Renal pelvis (tissue), 4 donors: ENCODE results near the gene ANO9. TPM values are rescaled to one million over a fixed set of nuclear protein-coding genes. Genes with fewer than 3 reads are reported as not detected.
"Not testable (repeated sequence)": the region's sequence is repeated elsewhere in the genome, so short reads cannot be mapped to it uniquely, and the experiment has no call there.

Experiments used
- DNase-seq: peaks from one replicate; pipeline ENCODE4 v3.0.0-alpha.2; 2013
- polyA plus RNA-seq, 3 donors: library from polyadenylated mRNA; unstranded; fragments of 120-200 nt; gene quantifications; one replicate each; pipeline ENCODE4 v1.2.1, GENCODE V29; 2013; ENCODE audit not compliant: insufficient read length in 3 of 3

The ANO9 gene
- polyA plus RNA-seq, 3 donors: 11.2 to 17.4 (median 14.2) TPM

DNA sequence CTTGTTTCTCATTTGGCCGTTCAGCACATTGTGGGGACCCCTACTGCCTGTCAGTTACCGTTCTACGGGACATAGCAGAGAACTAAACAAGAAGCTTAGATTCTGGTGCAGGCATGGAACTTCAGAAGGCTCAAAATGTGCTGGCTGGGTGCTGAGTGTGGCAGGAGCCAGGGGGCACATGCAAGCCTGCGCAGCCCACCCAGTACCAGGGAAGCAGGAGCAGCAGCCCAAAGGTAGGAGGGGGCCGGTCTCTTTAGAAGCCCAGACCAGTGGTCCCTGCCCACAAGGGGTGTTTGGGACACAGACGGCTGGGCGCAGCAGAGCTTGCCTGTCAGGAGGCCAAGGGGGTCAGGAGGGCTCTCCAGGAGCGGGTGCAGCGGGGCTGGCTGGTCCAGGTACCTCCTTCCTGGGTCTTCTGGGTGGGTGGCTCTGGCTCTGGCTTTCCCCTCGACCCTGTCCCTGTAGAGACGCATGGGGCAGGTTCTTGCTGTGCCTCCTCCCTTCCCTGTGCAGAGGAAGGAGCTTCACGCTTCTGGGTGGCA lies 10.5 kb upstream of the ANO9 start:
- no peak for DNase-seq

DNA sequence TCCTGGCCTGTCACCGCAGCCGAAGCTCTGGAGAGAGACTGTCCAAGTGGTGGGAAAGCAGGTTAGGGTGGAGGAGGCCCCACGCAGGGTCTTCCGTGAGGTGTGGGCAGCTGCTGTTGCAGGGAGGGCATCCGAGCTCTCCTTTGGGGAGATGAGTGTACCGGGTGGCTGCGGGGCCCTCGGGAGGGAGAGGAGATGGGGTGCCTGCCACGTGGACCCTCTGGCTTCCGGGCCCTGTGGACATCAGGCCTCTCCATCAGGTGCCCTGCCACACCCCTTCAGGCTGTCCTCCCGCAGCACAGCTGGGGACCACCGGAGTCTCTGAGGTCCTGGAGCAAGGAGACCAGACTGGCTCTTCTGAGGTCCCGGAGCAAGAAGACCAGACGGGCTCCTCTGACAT lies 9.9 kb upstream of the ANO9 start:
- no peak for DNase-seq

DNA sequence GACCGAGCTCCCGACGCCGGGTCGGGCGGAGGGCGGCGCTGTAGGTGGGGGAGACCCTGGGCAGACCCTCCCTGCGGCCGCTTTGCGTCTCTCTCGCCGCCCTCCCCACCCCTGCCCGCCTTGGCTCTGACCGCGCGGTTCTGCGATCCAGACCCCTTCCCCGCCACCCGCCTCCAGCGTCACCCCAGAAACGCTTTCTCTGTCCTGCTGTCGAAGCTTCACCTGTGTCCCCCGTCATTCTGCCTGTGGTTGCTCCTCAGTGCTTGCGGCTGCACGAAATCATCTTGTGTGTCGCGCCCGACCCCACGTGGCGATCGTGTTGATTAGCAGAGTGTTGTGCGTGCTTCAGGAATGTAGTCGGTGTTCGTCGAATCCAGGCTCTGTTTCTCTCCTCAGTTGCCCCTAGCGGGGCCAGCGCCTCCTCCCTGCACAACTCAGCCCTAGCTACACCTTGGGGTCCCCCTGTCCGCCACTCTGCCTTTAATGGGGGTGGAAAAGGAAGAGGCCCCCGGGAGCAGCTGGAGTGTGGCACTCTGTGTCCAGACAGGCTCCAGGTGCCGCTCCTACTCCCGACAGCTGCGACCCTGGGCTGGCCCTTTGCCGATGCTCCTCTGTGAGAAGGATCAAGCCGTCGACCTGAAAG lies 9.1 kb upstream of the ANO9 start:
- DNase-seq: peak; percentile 72

DNA sequence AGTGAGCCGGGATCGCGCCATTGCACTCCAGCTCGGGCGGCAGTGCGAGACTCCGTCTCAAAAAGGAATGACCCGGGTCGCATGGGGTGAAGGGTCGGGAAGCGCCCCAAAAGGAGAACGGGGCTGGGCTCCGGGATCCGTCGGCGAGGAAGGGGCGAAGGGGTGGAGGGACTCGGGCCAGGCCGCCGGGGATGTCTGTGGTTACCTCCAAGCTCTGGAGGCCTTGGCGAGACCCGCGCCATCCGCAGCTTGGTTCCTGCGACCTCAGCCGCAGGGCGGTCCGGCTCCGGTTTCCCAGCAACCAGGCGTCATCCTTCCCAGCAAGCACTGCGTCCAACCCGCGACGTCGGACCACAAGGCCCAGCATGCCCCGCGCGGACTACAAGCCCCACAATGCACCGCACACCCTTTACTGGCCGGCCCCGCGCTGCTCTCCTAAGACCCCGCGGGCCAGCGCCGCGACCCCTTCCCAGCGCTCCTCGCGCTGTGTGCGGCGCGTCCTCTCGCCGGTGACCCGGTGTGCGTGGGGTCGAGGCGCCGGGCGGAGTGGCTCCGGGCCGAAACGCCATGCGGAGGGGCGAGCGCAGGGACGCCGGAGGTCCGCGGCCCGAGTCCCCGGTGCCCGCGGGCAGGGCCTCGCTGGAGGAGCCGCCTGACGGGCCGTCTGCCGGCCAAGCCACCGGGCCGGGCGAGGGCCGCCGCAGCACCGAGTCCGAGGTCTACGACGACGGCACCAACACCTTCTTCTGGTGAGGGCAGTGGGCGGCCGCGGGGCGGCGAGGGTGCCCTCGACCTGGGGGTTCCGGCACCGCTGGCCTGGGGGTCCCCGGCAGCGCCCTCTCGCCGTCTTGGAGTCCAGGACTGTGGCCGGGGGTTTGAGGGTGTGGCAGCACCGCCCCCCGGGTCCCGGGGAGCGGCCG lies 8.3 kb upstream of the ANO9 start, which contains the start of gene PTDSS2:
Gene PTDSS2 (plus strand): TSS at position 391 of the 920 bp plus-strand sequence. CDS start 177 bp downstream, at position 568.
- peak; percentile 97 for DNase-seq

DNA sequence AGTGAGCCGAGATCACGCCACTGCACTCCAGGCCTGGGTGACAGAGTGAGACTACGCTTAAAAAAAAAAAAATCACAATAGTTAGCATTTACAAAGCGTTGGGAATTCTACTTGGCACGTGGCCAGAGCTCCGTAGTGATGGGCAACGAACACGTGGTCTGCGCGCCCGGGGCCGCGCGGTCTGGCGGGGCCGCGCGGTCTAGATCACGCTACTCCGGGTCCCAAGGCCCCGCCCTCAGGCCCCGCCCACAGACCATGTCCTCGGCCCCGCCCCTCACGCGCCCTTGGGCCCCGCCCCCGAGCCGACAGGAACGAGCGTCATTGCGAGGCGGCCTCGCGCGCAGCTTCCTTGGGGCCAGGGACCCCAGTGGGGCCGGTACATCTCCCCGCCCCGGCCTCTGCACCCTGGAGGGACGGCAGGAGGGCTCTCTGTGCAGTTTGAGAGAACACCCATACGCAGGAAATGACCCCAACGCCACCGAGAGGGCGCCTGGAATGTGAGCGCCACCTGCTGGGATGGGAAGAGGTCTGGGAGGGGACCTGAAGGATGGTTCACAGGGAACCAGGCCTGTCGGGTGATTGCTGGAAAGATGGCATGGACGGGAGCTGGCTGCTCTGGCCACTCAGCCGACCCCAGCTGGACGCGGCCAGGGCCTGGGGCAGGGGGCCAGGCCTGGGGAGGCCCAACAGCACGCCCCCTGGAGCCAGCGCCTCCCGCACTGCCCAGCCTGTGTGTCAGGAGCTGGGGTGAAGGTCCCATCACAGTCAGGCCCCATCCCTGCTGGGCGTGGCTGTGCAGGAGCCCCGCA lies 6.3 kb upstream of the ANO9 start:
- peak; percentile 92 for DNase-seq

DNA sequence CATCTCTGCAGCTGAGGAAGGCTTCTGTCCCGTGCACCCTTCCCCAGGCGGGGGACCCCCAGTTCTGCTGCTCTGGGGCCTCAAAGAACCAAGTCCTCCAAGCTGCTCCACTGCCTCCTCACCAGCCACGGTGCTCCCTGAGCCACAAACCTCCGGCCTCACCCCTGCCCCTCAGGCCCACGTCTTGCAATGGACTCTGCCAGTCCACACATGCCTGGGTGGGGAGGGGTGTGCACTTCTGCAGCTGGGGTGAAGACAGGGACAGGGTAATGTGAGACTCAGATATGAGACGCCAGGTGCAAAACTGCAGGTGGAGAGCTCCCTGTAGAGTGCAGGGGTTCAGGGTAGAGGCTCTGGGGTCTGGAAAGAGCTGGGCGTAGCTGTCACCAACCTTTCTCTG lies 5.1 kb upstream of the ANO9 start:
- no peak for DNase-seq

DNA sequence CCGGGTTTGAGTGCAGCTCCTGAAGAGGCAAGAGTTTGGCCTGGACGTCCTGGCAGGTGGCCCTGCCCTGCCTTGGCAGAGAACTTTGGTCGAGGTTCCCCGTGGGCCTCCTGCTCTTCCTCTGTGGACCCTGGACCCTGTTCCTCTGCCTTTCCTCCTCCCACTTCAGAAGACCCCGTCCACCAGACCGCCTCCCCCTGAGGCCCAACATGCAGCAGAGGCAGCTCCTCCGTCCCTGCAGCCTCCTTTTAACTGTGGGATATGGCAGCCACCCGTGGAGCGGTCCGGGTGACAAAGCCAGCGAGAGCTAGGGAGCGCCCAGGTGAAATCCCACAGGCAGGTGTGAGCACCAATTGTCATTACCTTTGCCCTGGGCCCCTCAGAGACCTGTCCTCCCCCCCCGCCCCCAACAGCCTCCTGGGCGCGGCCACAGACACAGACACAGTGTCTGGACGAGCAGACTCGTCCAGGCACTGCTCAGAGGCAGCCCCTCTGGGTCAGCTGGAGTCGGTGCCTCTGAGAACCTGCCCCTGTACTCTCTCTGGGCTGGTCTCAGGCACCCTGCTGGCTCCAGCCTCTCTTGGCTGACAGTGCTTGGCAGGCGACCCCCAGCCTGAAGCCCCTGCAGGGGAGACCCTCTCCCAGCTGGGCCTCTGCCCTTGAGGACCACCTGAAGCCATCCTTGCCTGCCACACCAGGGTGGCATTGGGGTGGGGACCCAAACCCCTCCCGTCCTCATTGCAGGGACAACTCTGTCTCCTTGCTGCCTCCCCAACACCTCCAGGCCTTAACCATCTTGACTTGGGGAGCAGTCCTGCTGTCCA lies 4.2 kb upstream of the ANO9 start:
- DNase-seq: no peak

DNA sequence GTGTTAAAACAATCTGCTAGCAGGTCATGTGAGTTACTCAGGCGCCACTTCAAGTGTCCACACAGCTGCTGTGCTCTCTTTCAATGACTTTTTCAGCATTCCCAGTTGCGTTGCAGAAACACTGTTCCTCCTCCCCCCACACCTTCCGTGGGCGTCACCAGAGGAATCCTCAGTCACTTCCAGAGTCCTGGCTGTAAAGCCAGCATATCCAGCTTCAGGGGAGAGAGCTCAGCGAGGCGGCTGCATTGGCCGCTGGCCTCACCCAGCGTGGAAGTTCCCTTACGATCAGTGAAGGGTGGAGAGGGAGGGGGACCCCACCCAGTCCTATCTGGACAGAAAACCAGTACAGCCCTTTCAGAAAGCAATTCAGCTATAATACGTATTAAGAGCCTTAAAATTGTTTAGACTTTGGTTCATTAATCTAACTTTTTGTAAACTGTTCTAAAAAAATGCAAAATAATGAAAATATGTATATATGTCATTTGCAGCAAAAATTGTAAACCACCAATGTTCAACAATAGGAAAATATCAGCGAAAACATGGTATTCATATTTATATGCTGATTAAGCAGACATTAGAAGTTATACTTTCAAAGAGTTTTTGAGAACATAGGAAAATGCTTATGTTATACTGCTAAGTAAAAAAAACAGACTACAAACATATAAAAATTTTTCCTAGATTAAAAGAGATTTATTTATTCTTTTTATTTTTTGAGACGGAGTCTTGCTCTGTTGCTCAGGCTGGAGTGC lies 2.8 kb upstream of the ANO9 start:
- no peak for DNase-seq

DNA sequence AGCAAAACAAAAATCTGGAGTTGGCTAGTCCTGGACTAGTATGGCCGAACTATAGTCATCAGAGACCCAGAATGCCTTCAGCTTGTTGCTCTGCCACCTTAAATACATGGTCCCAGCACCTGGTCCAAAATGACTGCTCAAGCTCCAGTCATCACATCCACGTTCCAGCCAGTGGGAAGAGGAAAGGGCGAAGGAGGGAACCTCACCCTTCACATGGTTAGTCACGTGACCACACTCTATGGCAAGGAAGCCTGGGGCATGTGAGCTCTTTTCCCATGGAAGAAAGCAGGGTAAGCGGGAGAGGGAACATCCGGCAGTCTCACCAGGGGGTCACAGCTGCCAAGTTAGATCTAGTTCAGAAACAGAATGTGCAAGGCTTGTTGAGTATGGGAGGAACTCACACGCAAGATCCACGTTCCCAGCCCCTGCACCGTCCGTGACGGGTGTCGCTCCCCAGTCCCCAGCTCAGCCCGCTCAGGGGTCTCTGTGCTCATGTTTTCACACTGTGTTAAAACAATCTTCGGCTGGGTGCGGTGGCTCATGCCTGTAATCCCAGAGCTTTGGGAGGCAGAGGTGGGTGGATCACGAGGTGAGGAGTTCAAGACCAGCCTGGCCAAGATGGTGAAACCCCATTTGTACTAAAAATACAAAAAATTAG lies 1.9 kb upstream of the ANO9 start:
- DNase-seq: no peak

DNA sequence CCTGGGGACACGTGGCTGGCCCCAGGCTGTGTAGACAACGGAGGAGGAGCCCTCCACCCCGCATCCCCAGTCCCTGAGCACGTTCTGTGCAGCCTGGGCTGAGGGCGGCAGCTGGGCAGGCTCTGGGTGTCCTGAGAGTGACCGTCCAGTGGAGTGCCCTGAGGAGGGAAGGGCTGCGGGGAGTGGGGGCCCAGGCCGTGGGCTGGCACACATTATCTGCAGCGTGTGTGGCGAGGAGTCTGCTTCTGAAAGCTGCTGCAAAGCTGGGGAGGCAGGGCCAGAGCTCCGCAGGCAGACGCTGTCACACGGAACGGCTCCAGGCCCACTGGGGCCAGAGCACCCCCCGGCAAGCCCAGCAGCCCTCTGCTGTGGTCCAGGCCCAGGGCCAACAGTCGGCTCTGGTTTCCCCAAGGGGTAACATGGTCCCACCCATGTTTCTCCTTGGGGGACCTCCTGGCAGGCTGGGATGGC lies 835 bp upstream of the ANO9 start:
- no peak for DNase-seq

DNA sequence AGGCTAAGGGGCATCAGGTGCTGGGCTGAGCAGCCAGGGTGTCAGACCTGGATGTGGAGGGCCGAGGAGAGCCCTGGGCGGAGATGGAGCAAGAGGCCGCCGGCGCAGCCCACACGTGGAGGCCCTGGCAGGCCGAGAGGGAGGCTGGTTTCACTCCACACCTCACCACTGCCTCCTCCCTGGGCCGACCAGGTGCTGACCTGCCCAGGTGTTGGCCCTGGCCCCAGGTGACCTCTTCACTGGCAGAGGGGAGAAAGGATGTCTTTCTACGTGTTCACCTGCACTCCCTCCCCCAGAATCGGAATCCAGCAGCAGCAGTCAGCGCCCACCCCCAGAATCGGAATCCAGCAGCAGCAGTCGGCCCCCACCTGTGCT lies 781 bp downstream of the ANO9 start:
- DNase-seq: no peak

DNA sequence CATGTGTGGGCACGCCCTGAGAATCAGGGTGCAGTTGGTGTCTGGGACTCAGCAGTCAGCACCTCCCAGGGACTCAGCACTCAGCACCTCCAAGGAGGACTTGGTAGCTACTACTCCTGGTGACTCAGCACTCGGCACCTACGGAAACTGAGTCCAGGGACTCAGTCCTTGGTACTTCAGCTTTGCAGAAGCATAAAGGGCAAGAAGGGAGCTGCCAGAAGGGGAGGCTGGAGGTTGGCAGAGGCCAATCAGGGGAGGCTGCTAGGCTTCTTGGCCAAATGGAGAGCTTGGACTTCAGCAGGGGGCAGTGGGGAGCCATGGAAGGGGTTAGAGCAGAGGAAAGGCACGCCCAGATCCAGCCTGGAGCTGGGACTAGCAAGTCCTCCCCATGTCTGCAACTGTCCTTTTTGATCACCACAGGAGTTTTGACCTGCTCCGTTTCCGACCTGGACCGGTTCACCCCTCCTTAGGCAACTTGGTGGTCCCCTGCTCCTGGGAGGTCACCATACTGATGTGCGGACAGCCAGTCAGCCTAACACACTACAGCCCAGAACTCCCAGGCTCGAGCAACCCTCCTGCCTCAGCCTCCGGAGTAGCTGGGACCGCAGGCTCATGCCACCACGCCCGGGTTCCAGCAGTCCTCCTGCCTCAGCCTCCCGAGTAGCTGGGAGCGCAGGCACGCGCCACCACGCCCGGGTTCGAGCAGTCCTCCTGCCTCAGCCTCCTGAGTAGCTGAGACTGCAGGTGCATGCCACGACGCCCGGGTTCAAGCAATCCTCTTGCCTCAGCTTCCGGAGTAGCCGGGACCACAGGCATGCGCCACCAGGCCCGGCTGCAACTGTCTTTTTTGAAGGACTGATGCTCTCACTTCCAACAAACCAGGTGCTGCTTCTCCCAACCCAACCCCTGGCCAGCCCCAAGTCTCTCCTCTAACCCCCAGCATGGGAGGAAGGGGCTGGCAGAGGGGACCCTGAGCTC lies 1.5 kb downstream of the ANO9 start:
- no peak for DNase-seq

DNA sequence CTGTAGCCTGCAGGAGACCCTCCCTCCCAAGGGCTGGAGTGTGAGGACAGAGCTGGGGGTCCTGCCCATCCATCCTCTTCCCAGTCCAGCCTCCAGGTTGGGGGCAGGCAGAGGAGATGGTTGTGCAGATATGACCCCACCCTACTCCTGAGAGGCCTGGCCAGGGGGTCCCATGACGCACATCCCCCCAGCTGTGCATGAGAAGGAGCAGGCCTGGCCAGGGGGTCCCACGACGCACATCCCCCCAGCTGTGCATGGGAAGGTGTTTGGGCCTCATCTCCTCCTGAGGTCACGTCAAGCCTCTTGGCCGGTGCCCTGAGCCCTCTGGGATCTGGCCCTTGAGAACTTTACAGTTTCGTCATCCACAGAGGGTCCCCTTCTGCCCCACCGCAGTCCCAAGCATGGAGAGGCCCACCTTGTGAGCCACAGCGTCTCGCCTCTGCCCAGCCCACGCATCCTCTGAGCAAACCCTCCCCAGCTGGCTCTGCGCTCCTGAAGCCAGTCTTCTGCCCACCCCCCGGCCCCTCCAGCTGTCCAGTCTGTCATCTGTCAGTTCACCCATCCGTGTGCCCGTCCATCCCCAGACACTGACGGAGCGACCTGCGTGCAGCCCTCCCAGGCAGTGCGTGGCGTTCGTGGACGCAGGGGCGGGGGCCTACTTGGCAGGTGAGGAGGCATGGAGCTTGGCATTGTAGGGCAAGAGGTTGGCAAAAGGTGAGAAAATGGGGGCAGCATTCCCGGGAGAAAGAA lies 2.3 kb downstream of the ANO9 start:
- no peak for DNase-seq

DNA sequence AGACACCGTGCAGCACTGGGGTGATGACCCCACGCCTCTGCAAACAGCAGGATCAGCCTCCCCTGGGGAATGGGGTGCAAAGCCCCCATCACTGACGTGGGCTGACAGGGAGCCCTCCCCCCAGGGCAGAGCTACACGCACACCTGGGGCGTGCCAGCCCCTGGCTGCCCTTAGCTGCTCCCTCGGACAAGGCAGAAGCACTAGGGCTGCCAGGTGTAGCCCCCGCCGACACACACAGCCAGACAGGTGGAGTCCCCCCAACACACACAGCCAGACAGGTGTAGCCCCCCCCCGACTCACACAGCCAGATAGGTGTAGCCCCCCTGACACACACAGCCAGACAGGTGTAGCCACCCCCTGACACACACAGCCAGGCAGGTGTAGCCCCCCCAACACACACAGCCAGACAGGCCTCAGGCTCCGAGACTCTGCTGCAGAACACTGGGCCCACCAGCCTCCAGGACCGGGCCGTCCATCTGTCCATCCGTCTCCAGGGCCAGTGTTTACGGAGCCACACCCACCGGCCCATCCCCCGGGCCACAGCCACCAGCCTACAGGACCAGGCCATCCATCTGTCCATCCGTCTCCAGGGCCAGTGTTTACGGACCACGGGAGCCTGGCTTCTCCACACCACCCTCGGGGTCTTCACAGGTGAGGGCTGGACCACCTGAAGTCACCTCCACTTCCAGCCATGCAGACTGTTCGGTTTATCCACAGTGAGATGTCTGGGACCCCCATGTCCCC lies 3.5 kb downstream of the ANO9 start:
- no peak for DNase-seq

DNA sequence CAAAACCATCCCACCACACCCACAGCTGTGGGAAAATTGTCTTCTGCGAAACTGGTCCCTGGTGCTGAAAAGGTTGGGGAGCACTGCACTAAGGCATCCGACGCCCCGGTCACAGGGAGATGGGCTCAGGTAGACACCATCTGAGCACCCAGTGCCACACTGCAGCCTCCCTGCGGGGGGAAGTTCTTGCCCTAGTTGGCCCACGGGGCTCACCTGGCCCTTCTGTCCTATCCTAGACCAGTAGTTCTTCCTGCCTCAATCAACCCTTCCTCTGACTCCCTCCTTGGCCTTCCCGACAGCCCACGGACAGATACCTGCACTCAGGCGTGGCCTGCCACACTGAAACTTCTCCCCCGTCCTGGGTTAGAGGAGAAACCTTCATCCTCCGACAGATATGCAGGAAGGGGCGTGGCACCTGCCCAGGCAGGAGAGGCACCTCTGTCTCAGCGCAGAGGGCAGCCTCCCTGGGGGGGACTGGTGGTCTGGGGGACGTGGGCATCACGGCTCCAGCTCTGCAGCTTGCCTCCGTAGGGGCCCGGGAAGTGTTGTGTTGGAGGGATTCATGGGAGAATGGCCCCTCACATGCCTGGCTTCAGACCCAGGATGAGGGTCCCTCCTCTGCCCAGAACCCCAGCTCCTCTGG lies 4.5 kb downstream of the ANO9 start:
- no peak for DNase-seq

DNA sequence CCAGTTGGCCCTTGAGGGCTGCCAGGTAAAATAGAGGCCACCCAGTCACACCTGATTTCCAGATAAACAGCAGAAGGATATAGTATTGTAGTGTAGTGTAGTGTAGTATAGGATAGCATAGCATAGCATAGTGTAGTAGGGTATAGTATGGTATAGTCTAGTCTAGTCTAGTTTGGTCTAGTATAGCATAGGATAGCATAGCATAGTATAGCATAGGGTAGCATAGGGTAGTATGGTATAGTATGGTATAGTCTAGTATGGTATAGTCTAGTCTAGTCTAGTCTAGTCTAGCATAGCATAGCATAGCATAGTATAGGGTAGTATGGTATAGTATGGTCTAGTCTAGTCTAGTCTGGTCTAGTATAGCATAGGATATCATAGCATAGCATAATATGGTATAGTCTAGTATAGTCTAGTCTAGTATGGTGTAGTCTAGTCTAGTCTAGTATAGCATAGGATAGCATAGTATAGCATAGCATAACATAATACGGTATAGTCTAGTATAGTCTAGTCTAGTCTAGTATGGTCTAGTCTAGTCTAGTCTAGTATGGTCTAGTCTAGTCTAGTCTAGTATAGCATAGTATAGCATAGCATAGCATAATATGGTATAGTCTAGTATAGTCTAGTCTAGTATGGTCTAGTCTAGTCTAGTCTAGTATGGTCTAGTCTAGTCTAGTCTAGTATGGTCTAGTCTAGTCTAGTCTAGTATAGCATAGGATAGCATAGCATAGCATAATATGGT lies 6.6 kb downstream of the ANO9 start:
- DNase-seq: not testable (repeated sequence)
